ENCODE data around the gene TAS2R40. TPM values are rescaled to one million over a fixed set of nuclear protein-coding genes. Genes with fewer than 3 reads are reported as not detected.

The TAS2R40 gene
- total and polyA plus RNA-seq, 10 of the 15 experiments (the other 5 are each of a cell fraction or from before 2014, with no cell fraction given), result not detected

GRCh38 chr7:143185551-143185950, 36.3 kb upstream of the TAS2R40 start:
- FAIRE-seq (no peak), ATAC-seq (no peak), DNase-seq (ENCODE audit: low read depth, low spot score) (no peak)
- POLR2A ChIA-PET, result no interaction called here
- in situ Hi-C loops (cut with MboI), result no loop called here
- SMC1A ChIA-PET (ENCODE audit: uncharacterized antibody, unreplicated experiment), result no interaction called here
- RAD21 ChIA-PET (ENCODE audit: unreplicated experiment), result no interaction called here
- 23% methylated on average over 1 of the region's 1 CpG for WGBS (ENCODE audit: insufficient coverage, insufficient replicate concordance, low lambda C conversion rate, missing lambda C conversion rate)
- Histone ChIP-seq H4K20me1 (ENCODE audit: control insufficient read depth, insufficient read depth) (no peaks in the 10 kb centered on the region), H3K4me3 (no peak overlapping the region), H3K27ac (ENCODE audit: control insufficient read depth, insufficient read depth) (no peak overlapping the region), H3K79me2 (ENCODE audit: control insufficient read depth, insufficient read depth, low read length) (no peaks in the 10 kb centered on the region), H3K9ac (ENCODE audit: control insufficient read depth, insufficient read depth, low read length) (no peak overlapping the region), H3K36me3 (ENCODE audit: control insufficient read depth in 2 of 2, insufficient read depth in 2 of 2, low read length in 1 of 2) (no peaks in the 10 kb centered on the region), H3K4me1 (ENCODE audit: control insufficient read depth, insufficient read depth, low read length) (no peaks in the 10 kb centered on the region), H3K27me3 (replicated peaks in 1 of 2; ENCODE audit: control insufficient read depth in 2 of 2, insufficient read depth in 2 of 2, low read length in 1 of 2) (no peaks in the 10 kb centered on the region), H2AFZ (ENCODE audit: control insufficient read depth, low read depth, low read length) (no peak overlapping the region), H3K9me3 (replicated peaks; ENCODE audit: control insufficient read depth, insufficient read depth, low read length) (no peaks in the 10 kb centered on the region), H3K4me2 (ENCODE audit: control insufficient read depth, insufficient read depth) (no peak overlapping the region)
- intact Hi-C loops (cut with micrococcal nuclease; ENCODE audit: unreplicated experiment), result no loop called here
- CTCF ChIA-PET, result no interaction called here
- BruUV-seq (replicated peaks), result no TSS peak
- TF ChIP-seq ETV6 (conservative IDR thresholded peaks at IDR 0.05 in 1 of 2, IDR thresholded peaks at IDR 0.05 in 1 of 2; ENCODE audit: borderline replicate concordance in 1 of 2, low read depth in 1 of 2), result no peak
- TF ChIP-seq MLLT1 (IDR thresholded peaks at IDR 0.05), result no peak
- no peak for TF ChIP-seq DPF2 (IDR thresholded peaks at IDR 0.05)
- no peak for TF ChIP-seq CBFB (IDR thresholded peaks at IDR 0.05; ENCODE audit: low read depth)
- TF ChIP-seq E2F4 (IDR thresholded peaks at IDR 0.05; ENCODE audit: low read depth, low read length), result no peak
- no peak for TF ChIP-seq MEF2B (IDR thresholded peaks at IDR 0.05; ENCODE audit: partially characterized antibody, poor library complexity, severe bottlenecking)
- no peak for TF ChIP-seq IKZF2 (IDR thresholded peaks at IDR 0.05)
- TF ChIP-seq PAX8 (IDR thresholded peaks at IDR 0.05), result no peak
- TF ChIP-seq SMC3 (IDR thresholded peaks at IDR 0.05; ENCODE audit: borderline replicate concordance, low read length), result no peak
- no peak for TF ChIP-seq STAT3 (IDR thresholded peaks at IDR 0.05; ENCODE audit: low read depth, low read length)
- no peak for TF ChIP-seq KDM1A (IDR thresholded peaks at IDR 0.05; ENCODE audit: borderline replicate concordance)
- TF ChIP-seq, protein P1, sequence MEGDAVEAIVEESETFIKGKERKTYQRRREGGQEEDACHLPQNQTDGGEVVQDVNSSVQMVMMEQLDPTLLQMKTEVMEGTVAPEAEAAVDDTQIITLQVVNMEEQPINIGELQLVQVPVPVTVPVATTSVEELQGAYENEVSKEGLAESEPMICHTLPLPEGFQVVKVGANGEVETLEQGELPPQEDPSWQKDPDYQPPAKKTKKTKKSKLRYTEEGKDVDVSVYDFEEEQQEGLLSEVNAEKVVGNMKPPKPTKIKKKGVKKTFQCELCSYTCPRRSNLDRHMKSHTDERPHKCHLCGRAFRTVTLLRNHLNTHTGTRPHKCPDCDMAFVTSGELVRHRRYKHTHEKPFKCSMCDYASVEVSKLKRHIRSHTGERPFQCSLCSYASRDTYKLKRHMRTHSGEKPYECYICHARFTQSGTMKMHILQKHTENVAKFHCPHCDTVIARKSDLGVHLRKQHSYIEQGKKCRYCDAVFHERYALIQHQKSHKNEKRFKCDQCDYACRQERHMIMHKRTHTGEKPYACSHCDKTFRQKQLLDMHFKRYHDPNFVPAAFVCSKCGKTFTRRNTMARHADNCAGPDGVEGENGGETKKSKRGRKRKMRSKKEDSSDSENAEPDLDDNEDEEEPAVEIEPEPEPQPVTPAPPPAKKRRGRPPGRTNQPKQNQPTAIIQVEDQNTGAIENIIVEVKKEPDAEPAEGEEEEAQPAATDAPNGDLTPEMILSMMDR (IDR thresholded peaks at IDR 0.05 in 2 of 3, conservative IDR thresholded peaks at IDR 0.05 in 1 of 3; ENCODE audit: control insufficient read depth in 2 of 3, extremely low read depth in 1 of 3, insufficient read depth in 1 of 3, low read depth in 3 of 3, low read length in 3 of 3), result no peak
- no peak for TF ChIP-seq MYB (IDR thresholded peaks at IDR 0.05; ENCODE audit: borderline replicate concordance, low read depth, low read length)
- no peak for TF ChIP-seq KLF5 (IDR thresholded peaks at IDR 0.05; ENCODE audit: partially characterized antibody)
- no peak for TF ChIP-seq CREB1 (IDR thresholded peaks at IDR 0.05; ENCODE audit: low read depth)
- TF ChIP-seq POU2F2 (IDR thresholded peaks at IDR 0.05; ENCODE audit: borderline replicate concordance, low read depth, low read length), result no peak
- no peak for TF ChIP-seq LARP7 (IDR thresholded peaks at IDR 0.05)
- TF ChIP-seq, protein P2, sequence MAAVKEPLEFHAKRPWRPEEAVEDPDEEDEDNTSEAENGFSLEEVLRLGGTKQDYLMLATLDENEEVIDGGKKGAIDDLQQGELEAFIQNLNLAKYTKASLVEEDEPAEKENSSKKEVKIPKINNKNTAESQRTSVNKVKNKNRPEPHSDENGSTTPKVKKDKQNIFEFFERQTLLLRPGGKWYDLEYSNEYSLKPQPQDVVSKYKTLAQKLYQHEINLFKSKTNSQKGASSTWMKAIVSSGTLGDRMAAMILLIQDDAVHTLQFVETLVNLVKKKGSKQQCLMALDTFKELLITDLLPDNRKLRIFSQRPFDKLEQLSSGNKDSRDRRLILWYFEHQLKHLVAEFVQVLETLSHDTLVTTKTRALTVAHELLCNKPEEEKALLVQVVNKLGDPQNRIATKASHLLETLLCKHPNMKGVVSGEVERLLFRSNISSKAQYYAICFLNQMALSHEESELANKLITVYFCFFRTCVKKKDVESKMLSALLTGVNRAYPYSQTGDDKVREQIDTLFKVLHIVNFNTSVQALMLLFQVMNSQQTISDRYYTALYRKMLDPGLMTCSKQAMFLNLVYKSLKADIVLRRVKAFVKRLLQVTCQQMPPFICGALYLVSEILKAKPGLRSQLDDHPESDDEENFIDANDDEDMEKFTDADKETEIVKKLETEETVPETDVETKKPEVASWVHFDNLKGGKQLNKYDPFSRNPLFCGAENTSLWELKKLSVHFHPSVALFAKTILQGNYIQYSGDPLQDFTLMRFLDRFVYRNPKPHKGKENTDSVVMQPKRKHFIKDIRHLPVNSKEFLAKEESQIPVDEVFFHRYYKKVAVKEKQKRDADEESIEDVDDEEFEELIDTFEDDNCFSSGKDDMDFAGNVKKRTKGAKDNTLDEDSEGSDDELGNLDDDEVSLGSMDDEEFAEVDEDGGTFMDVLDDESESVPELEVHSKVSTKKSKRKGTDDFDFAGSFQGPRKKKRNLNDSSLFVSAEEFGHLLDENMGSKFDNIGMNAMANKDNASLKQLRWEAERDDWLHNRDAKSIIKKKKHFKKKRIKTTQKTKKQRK (IDR thresholded peaks at IDR 0.05; ENCODE audit: low read depth, low read length), result no peak
- TF ChIP-seq NR2C1 (IDR thresholded peaks at IDR 0.05), result no peak
